Right lung (tissue), 5 donors: Measurements from ENCODE around the gene GDAP2. TPM values are rescaled to one million over a fixed set of nuclear protein-coding genes. Genes with fewer than 3 reads are reported as not detected.

ENCODE experiments used
- DNase-seq, 2 donors: peaks; one replicate each; pipeline ENCODE4 v3.0.0-alpha.2; 2013
- polyA plus RNA-seq, 5 donors: library from polyadenylated mRNA; unstranded; fragments of 120-200 nt; gene quantifications; one replicate each; pipeline versions ENCODE4 v1.2.1 to v1.2.3, GENCODE V29; 2013; ENCODE audit warnings: inconsistent platforms in 1 of 5, low replicate concordance in 1 of 5; ENCODE audit not compliant: insufficient read length in 5 of 5, insufficient read depth in 1 of 5

The GDAP2 gene
- polyA plus RNA-seq, 5 donors: 9.9 to 18.8 (median 17.1) TPM

DNA sequence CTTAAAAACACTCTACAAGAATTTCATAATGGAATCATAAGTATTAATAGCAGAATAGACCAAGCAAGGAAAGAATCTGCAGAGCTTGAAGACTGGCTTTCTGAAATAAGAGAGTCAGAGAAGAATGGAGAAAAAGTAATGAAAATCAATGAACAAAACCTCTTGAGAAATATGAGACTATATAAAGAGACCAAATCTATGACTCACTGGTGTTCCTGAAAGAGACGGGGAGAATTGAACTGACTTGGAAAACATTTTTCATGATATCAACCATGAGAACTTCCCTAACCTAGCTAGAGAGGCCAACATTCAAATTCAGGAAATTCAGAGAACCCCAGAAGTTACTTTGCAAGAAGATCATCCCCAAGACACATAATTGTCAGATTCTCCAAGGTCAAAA, 85.6 kb downstream of the GDAP2 start:
- no peak for DNase-seq

DNA sequence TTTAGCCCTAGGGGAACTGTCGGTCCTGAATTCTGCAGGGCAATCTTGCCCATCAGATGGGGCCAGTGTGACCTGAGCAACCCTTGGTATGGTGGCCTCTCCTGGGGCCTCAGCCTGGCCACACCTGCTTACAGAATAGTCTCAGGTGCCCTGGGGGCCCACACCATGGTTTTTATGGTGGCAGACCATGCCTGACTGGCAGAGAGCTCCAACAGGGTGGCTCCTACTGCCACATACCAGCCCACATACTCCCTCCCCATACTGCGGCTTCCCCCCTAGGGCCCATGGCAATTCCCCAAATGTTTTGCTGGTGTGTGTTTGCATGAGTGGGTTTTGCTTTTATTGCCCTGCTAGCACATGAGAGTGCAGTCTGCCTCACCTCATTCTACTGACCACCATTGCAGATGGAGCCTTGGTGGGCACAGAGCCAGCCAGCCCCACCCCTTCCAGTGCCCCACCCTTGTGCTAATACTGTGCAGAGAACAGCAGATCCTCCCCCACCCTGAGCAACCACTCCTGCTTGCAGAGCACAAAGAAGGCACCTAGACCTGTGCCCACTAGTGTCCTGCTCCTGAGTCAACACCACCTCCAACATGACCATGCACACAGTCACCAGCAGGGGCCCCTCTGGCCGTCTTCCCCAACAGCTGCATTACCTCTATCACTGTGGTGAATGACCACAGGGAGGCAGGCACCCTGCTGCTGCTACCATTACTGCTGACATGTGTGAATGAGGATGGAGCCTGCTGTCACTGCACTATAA, 86.8 kb downstream of the GDAP2 start:
- no peak for DNase-seq

- DNase-seq: no peak
Observed at GRCh38 chr1:117841117-117841650, 88.2 kb downstream of the GDAP2 start.

DNA sequence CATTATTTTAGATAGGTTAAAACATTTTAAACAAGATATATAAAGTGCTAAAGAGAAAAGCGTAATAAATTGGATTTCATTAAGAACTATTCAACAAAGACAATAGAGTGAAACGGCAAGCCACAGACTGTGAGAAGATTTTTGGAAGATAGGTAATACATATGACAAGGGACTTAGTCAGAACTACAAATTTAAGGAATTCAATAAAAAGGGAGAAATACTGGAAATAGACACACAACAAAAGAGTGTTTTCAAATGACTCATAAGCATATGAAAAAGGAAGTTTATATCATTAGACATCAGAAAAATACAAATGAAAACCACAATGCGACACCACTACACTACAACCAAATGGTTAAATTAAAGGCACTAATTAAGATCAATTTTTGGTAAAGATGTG, 90.5 kb downstream of the GDAP2 start:
- DNase-seq: no peak

GRCh38 chr1:117836069-117836468, 93.4 kb downstream of the GDAP2 start:
- no peak for DNase-seq

GRCh38 chr1:117834416-117834815, 95.0 kb downstream of the GDAP2 start:
- DNase-seq: no peak

- no peak for DNase-seq
Observed at GRCh38 chr1:117832453-117832852, 97.0 kb downstream of the GDAP2 start.

GRCh38 chr1:117830222-117830621, 99.2 kb downstream of the GDAP2 start:
- DNase-seq: no peak

- no peak for DNase-seq
Observed at GRCh38 chr1:117828201-117828600, 101.2 kb downstream of the GDAP2 start.

DNA sequence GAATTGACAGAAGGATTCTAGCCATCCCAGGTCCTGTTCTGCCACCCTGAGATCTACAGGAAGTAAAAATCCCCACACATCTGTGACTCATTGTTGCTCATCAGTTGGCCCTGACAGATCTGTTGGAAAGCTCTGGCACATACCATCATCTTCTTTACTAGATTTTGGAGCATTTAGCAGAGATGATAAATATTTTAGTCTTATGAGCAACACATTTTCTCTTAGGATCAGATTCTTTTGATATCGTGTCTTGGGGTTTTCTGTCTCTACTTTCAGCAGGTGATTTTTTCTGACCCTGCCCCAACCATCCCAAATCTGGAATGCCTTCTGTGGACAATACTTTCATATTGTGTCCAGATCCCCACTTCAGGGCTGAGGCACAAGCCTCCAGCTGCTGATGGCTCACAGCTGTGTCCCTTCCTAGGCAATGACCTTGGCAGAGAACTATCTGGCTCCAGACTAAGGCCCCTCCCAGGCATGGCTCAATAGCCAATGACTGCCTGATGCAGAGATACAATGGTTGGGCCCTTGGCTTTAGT, 102.8 kb downstream of the GDAP2 start:
- peak; percentile 44 to 45 for DNase-seq

GRCh38 chr1:117826119-117826518, 103.3 kb downstream of the GDAP2 start:
- no peak for DNase-seq

DNA sequence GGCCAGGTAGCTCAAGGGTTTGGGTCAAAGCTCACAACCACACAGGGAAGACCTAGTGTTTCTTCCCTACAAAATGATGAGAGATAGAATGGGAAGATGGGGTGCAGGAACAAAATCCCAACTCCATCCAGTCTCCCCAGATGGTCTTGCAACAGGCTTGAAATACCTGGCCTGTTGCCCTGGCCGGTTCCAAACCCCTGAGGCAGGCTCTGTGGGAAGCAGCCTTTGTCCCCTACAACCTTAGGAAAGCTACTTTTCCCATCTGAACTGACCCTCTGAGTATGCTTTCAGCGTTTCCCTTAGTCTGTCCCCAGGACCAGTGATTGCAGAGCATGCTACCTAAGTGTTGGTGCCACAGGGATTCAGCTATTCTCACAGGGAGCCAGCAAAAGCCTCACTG, 104.0 kb downstream of the GDAP2 start:
- no peak for DNase-seq

GRCh38 chr1:117824616-117825015, 104.8 kb downstream of the GDAP2 start:
- DNase-seq: no peak

DNA sequence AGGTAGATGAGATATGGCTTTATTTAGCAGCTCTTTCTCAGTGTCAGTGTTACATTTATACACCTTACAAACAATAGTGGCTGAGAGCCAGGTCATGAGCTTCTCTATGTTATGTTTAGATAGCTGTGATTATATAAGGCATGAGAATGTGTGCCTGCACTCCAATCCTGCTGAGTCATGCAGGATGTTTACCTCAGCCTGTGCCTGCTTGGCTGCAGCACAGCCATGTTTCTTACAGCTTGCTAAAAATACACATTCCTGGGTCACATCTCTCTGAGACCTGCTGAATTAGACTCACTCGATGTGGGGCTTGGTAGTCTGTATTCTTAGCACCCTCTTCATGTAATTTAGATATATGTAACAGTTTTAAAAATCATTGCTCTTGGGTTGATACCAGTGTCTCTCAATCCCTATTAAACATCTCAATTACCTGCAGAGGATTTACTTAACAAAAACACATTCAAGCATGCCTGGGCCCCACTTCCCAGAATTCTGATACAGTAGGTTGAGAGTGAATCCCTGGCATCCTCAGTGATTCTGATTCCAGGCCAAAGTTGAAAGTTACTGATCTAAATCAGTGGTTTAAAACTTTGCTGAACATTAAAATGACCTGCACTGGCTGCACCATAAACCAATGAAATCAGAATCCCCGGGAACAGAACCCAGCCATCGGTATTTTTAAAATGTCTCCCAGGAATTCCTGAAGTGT, 107.5 kb downstream of the GDAP2 start:
- DNase-seq: no peak

DNA sequence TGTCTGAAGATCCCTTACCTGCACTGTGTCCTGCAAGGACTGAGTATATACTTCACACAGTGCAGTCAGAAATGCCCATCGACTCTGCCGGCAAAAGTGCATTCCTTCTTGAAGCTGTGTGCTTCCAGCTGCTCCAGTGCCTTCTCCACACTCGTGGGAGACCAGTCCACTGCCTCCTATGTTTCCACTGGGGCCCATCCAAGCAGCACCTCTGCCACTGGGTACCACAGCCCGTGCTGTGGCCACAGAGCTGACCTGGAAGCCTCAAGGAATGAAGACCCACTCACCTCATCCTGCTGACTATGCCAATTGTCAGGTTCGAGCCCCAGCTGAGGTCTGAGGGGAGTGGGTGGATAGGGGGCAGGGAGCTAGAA, 108.1 kb downstream of the GDAP2 start:
- no peak for DNase-seq

DNA sequence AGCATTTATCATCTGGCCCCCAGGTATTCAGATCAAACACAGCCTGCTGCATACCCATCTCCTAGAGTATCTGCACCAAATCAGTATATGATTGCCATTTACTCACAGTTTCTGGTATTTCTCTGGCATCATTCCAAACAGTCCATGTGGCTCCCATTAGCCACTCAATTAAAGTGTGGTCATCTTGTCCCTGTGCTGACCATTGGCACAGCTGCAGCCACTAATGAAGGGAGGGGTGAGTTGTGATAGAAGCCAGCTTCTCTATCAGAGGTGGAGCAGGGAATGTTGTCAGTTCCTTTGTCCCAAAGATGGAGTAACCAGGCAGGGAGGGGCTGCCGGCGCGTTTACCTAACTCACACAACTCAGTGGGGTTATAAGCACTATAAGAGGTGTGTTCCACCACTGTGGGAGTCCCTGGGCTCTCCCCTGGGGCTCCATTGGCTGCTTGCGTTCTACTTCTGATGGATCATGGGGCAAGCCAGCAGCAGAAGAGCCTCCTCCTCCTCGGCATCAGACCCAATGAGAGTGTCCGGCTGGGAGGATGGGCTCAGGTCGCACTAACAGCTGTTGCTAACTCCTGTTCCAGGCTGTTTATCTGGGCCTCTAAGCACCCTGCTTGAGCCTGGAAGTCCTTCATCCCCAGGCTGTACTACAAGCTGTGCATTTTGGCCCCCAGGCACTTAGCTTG, 108.6 kb downstream of the GDAP2 start:
- DNase-seq: no peak

DNA sequence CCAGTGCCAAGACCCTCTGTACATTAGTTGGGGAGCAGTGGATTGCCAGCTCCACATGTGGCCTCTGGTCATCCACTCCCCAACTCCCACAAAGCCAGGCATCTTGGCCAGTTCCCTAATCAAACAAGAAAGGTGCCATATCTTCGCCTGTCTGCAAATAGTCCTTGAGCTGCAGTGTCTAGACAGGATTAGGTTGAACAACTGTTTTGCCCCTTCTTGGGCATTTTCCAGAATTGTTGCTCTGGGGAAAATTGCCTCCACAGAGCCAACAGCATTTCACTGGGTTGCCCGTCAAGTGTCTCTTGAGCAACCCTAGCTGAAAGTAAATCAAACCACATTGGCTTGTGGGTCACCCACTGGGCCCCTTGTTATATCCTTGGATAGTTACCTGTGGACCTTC, 109.3 kb downstream of the GDAP2 start:
- DNase-seq: no peak

GRCh38 chr1:117819301-117819700, 110.1 kb downstream of the GDAP2 start:
- no peak for DNase-seq

DNA sequence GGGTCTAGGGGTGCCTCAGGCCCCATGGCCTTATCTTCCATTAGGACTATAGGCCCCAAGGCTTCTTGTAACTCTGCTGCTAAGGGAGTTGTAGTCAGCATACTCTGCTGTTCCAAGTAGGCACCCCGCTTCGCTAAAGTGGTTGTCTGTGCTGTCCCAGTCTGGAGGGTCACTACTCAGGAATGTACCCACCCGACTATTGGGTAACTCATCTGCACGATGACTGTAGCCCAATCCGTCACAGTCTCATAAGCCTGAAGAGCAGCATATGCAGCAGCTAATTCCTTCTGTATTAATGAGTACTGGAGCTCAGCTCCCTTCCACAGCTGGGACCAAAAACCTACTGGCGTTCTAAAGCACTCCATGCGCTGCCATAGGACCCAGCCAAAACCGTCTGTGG, 111.0 kb downstream of the GDAP2 start:
- DNase-seq: no peak

DNA sequence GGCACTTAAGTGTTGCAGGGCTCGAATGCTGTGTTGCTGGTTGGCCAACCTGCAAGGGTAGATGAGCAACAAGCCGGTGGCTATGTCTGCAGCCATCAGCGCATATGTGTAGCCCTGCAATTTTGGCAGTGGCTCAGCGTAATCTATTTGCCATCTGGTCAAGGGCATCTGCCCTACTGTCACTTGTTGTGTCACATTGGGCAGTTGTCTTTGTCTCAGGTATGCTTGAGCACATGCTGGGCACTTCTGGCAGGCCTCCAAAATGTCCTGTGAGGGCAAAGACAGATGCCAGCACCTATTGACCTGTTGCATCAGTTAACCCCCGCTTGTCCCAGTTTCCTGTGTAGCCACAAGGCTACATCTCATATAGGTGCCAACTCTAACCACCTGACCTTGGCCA, 111.8 kb downstream of the GDAP2 start:
- DNase-seq: no peak

GRCh38 chr1:117815926-117816325, 113.5 kb downstream of the GDAP2 start:
- DNase-seq: no peak
